Measurements from ENCODE around the gene PGAP6. TPM values are rescaled to one million over a fixed set of nuclear protein-coding genes. Genes with fewer than 3 reads are reported as not detected.
A peak's percentile ranks its signal among the peaks of the same experiment; 100 is the strongest.

PGAP6 gene
- polyA plus RNA-seq, 4 donors, result 48.1 to 76.6 (median 64.9) TPM

DNA sequence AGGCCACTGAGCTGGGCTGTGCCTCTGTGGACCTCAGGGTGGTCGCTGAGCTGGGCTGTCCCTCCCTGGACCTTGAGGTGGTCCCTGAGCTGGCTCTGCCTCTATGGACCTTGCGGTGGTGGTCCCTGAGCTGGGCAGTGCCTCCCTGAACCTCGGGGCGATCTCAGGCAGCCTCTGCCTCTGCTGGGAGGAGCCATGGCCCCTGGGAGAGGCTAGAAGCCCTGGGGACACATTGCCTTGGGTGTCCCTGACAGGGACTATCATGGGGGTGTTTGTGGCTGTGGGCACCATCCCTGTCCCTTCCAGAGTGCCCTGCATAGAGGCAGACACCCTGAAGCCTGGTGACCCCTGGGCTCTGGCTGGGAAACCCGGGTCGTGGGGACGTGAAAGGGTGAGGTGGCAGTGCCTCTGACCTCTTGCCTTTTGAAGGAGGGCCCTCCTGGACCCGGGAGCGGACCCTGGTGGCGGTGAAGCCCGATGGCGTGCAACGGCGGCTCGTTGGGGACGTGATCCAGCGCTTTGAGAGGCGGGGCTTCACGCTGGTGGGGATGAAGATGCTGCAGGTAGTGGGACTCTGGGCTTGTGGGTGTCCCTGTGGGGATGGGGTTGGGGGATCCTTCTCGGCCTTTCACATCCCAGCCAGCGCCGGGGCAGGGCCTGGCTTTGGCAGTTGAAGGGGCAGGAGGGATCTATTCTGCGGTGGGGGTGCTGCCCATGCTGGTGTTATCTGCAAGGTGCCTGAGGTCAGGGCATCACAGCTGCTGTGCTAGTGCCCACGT, 17.0 kb upstream of the PGAP6 start:
- Histone ChIP-seq H3K4me1 (ENCODE audit: control insufficient read depth in 3 of 3, insufficient read depth in 2 of 3, low read depth in 1 of 3, low read length in 2 of 3) (peaks cover 0 to 28% (median 7%) of the 10 kb centered on the region in 3 donors), H3K36me3 (ENCODE audit: control insufficient read depth in 3 of 3, insufficient read depth in 2 of 3, low read depth in 1 of 3, low read length in 3 of 3) (peaks cover 0 to 36% (median 0%) of the 10 kb centered on the region in 3 donors), H3K4me3 (ENCODE audit: low read depth in 1 of 3, low read length in 3 of 3) (no peak overlapping the region), H3K27me3 (ENCODE audit: control insufficient read depth in 3 of 3, insufficient read depth in 3 of 3, low read length in 3 of 3) (no peaks in the 10 kb centered on the region), H3K9me3 (ENCODE audit: control insufficient read depth in 2 of 2, insufficient read depth in 1 of 2, low read depth in 1 of 2, low read length in 1 of 2) (no peaks in the 10 kb centered on the region), H3K27ac (ENCODE audit: low read depth in 1 of 3, low read length in 2 of 3) (peak overlapping the region in 1 of 3 donors; percentile 27)
- DNase-seq (no peak), FAIRE-seq (no peak)
- WGBS, 3 donors, result 79 to 82% (median 81%) methylated on average over 23 to 24 of the region's 24 CpGs

DNA sequence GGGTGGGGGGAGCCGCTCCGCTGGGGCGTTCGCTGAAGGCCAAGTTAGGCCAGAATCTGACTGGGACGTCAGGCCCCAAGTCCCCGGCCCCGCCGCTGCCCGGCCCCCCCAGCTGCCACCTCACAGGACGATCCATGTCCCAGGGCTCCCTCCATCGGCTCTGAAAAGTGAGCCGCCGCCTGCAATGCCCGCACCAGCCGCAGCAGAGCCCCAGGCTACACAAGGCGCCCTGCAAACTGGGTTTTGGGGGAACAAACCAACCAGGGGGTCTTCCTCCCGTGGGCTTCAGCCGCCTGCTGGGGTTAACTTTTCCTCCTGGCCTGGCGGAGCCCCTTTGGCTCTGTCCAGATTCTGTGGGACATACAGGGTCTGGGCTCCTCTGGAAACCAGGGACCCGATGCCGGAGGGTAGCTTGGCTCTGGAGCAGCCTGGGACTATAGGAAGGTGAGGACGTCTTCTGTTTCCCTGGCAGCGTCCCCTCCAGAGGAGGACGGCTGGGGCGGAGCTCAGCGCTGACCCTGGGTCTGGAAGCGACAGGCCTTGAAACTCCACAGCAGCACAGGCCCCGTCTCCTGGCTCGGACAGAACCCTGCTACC, 16.1 kb upstream of the PGAP6 start:
- Histone ChIP-seq H3K27me3 (ENCODE audit: control insufficient read depth in 3 of 3, insufficient read depth in 3 of 3, low read length in 3 of 3) (no peaks in the 10 kb centered on the region), H3K9me3 (ENCODE audit: control insufficient read depth in 2 of 2, insufficient read depth in 1 of 2, low read depth in 1 of 2, low read length in 1 of 2) (no peaks in the 10 kb centered on the region), H3K4me1 (ENCODE audit: control insufficient read depth in 3 of 3, insufficient read depth in 2 of 3, low read depth in 1 of 3, low read length in 2 of 3) (peaks cover 0 to 20% (median 7%) of the 10 kb centered on the region in 3 donors), H3K4me3 (ENCODE audit: low read depth in 1 of 3, low read length in 3 of 3) (peak overlapping the region in 1 of 3 donors; percentile 22), H3K27ac (ENCODE audit: low read depth in 1 of 3, low read length in 2 of 3) (peak overlapping the region in 1 of 3 donors; percentile 61), H3K36me3 (ENCODE audit: control insufficient read depth in 3 of 3, insufficient read depth in 2 of 3, low read depth in 1 of 3, low read length in 3 of 3) (peaks cover 0 to 30% (median 0%) of the 10 kb centered on the region in 3 donors)
- 33 to 39% (median 38%) methylated on average over 19 to 29 of the region's 29 CpGs for WGBS, 3 donors
- DNase-seq, result peak; percentile 55 to 80
- FAIRE-seq, result no peak

DNA sequence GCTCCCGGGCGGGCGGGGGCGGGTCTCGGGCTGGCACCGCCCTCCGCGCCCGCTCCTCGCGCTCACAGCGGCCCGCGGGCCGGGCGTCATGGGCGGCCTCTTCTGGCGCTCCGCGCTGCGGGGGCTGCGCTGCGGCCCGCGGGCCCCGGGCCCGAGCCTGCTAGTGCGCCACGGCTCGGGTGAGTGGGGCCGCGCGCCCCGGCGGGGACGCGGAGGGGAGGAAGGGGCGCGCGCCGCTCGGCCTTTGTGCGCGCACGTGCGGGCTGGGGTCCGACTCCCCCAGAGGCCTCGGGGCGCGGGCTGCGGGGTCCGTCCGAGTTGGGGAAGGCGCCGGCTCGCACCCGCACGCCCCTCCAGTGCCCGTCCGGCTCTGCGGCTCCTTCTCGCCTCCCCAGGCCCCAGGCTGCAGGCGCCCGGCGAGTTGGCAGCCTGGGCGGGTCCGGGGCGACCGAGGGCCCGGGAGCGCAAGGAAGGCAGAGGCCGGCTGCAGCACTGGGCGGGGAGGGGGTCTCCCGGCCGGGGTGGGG, 15.4 kb upstream of the PGAP6 start, which contains the start of gene NME4:
TSS of gene NME4 (plus strand) at position 65 of the 527 bp plus-strand sequence. CDS start at position 89, 24 bp downstream.
- DNase-seq, result peak in 1 of 2 donors; percentile 65
- Histone ChIP-seq H3K27ac (ENCODE audit: low read depth in 1 of 3, low read length in 2 of 3) (peak within 1 kb of the TSS in 2 of 3 donors; percentile 50 to 61), H3K9me3 (ENCODE audit: control insufficient read depth in 2 of 2, insufficient read depth in 1 of 2, low read depth in 1 of 2, low read length in 1 of 2) (no peaks in the 10 kb centered on the region), H3K4me3 (ENCODE audit: low read depth in 1 of 3, low read length in 3 of 3) (peak within 1 kb of the TSS; percentile 50 to 58 (median 56)), H3K27me3 (ENCODE audit: control insufficient read depth in 3 of 3, insufficient read depth in 3 of 3, low read length in 3 of 3) (no peaks in the 10 kb centered on the region), H3K4me1 (ENCODE audit: control insufficient read depth in 3 of 3, insufficient read depth in 2 of 3, low read depth in 1 of 3, low read length in 2 of 3) (peaks cover 0 to 20% (median 7%) of the 10 kb centered on the region in 3 donors), H3K36me3 (ENCODE audit: control insufficient read depth in 3 of 3, insufficient read depth in 2 of 3, low read depth in 1 of 3, low read length in 3 of 3) (peaks cover 0 to 30% (median 0%) of the 10 kb centered on the region in 3 donors)
- no peak for FAIRE-seq
- WGBS, 3 donors, result 0 to 1% (median 0%) methylated on average over 34 to 75 of the region's 75 CpGs

DNA sequence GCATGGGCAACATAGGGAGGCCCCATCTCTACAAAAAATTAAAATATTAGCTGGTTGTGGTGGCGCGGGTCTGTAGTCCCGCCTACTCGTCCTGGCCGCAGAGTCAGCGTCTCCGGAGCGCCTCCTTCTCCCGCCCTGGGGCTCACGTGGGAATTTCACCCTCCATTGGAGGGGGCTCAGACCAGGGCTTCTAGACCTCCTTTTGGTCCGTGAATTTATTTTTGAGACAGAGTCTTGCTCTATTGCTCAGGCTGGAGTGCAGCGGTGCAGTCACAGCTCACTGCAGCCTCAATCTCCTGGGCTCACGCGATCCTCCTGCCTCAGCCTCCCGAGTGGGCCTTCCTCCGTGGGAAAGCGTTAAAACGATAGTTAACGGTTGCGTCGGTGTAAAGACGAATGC, 14.8 kb upstream of the PGAP6 start:
- WGBS, 3 donors, result 3 to 9% (median 6%) methylated on average over 22 of the region's 22 CpGs
- Histone ChIP-seq H3K4me1 (ENCODE audit: control insufficient read depth in 3 of 3, insufficient read depth in 2 of 3, low read depth in 1 of 3, low read length in 2 of 3) (peaks cover 0 to 20% (median 7%) of the 10 kb centered on the region in 3 donors), H3K4me3 (ENCODE audit: low read depth in 1 of 3, low read length in 3 of 3) (peak overlapping the region; percentile 50 to 58 (median 56)), H3K27me3 (ENCODE audit: control insufficient read depth in 3 of 3, insufficient read depth in 3 of 3, low read length in 3 of 3) (no peaks in the 10 kb centered on the region), H3K27ac (ENCODE audit: low read depth in 1 of 3, low read length in 2 of 3) (peak overlapping the region in 1 of 3 donors; percentile 48), H3K9me3 (ENCODE audit: control insufficient read depth in 2 of 2, insufficient read depth in 1 of 2, low read depth in 1 of 2, low read length in 1 of 2) (peaks cover 0 to 5% of the 10 kb centered on the region in 2 donors), H3K36me3 (ENCODE audit: control insufficient read depth in 3 of 3, insufficient read depth in 2 of 3, low read depth in 1 of 3, low read length in 3 of 3) (peaks cover 0 to 36% (median 0%) of the 10 kb centered on the region in 3 donors)
- peak in 1 of 2 donors; percentile 55 for DNase-seq
- FAIRE-seq, result no peak

DNA sequence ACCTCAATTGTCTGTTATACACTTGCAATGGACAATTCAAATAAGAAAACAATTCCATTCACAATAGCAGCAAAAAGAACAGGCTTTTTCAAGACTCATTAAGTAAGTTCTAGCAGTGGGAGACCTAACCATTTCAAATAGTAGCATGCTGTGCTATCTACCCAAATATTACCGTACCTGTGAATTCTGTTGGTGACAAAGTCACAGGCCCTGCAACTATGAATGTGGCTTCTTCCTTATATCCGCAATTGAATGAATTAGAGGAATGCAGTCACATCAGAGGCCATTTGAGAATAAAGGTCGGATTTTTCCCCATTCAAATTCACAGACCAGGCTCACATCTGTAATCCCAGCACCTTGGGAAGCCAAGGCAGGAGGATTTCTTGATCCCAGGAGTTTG, 14.4 kb upstream of the PGAP6 start:
- no peak for DNase-seq
- WGBS, 3 donors, result 27 to 42% (median 40%) methylated on average over 3 of the region's 3 CpGs
- no peak overlapping the region for H3K27ac ChIP-seq (ENCODE audit: low read depth in 1 of 3, low read length in 2 of 3)
- peaks cover 0 to 20% (median 7%) of the 10 kb centered on the region in 3 donors for H3K4me1 ChIP-seq (ENCODE audit: control insufficient read depth in 3 of 3, insufficient read depth in 2 of 3, low read depth in 1 of 3, low read length in 2 of 3)
- H3K9me3 ChIP-seq (ENCODE audit: control insufficient read depth in 2 of 2, insufficient read depth in 1 of 2, low read depth in 1 of 2, low read length in 1 of 2), result peaks cover 0 to 6% of the 10 kb centered on the region in 2 donors
- peaks cover 0 to 37% (median 0%) of the 10 kb centered on the region in 3 donors for H3K36me3 ChIP-seq (ENCODE audit: control insufficient read depth in 3 of 3, insufficient read depth in 2 of 3, low read depth in 1 of 3, low read length in 3 of 3)
- H3K4me3 ChIP-seq (ENCODE audit: low read depth in 1 of 3, low read length in 3 of 3), result peak overlapping the region in 1 of 3 donors; percentile 56
- no peak for FAIRE-seq
- H3K27me3 ChIP-seq (ENCODE audit: control insufficient read depth in 3 of 3, insufficient read depth in 3 of 3, low read length in 3 of 3), result no peaks in the 10 kb centered on the region

DNA sequence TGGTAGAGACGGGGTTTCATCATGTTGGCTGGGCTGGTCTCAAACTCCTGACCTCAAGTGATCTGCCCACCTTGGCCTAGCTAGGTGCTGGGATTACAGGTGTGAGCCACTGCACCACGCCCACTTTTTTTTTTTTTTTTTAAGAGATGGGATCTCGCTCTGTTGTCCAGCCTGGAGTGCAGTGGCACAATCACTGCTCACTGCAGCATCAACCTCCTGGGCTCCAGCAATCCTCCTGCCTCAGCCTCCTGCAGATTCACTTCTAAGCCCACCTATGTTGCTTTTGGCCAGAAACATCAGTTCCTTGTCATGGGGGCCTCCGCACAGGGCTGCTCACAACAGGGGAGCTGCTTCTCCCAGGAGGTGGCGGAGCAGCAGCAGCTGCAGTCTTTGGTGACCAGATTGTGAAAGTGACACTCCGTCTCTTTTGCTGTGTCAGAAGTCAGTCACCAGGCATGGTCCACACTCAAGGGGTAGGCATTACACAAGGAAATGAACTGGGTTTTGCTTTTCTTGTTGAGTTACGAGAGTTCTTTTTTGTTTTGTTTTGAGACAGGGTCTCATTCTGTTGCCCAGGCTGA, 10.8 kb upstream of the PGAP6 start:
- 79 to 93% (median 92%) methylated on average over 7 of the region's 7 CpGs for WGBS, 3 donors
- Histone ChIP-seq H3K4me3 (ENCODE audit: low read depth in 1 of 3, low read length in 3 of 3) (no peak overlapping the region), H3K27ac (ENCODE audit: low read depth in 1 of 3, low read length in 2 of 3) (peak overlapping the region in 1 of 3 donors; percentile 30), H3K27me3 (ENCODE audit: control insufficient read depth in 3 of 3, insufficient read depth in 3 of 3, low read length in 3 of 3) (no peaks in the 10 kb centered on the region), H3K36me3 (ENCODE audit: control insufficient read depth in 3 of 3, insufficient read depth in 2 of 3, low read depth in 1 of 3, low read length in 3 of 3) (peaks cover 0 to 7% (median 0%) of the 10 kb centered on the region in 3 donors), H3K9me3 (ENCODE audit: control insufficient read depth in 2 of 2, insufficient read depth in 1 of 2, low read depth in 1 of 2, low read length in 1 of 2) (peaks cover 0 to 6% of the 10 kb centered on the region in 2 donors), H3K4me1 (ENCODE audit: control insufficient read depth in 3 of 3, insufficient read depth in 2 of 3, low read depth in 1 of 3, low read length in 2 of 3) (peaks cover 0 to 25% (median 3%) of the 10 kb centered on the region in 3 donors)
- DNase-seq (no peak), FAIRE-seq (no peak)

DNA sequence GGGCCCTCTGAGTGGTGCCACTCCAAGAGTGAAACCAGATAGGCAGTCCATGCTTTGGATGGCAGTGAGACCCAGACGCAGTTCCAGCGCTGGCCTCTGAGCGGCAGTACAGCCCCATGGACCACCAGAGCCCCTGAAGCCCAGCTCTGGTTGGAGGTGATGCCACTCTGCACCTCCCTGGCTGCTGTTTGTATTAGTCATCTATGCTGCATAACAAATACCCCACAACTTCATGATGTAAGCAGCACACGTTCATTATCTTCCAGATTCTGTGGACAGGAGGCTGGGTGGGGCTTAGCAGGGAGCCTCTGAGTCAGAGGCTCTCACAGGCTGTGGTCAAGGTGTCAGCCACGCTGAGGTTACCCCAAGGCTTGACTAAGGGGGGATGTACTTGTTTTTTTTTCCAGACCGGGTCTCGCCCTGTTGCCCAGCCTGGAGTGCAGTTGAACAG, 10.1 kb upstream of the PGAP6 start:
- FAIRE-seq, result no peak
- Histone ChIP-seq H3K27me3 (ENCODE audit: control insufficient read depth in 3 of 3, insufficient read depth in 3 of 3, low read length in 3 of 3) (no peaks in the 10 kb centered on the region), H3K9me3 (ENCODE audit: control insufficient read depth in 2 of 2, insufficient read depth in 1 of 2, low read depth in 1 of 2, low read length in 1 of 2) (peaks cover 0 to 6% of the 10 kb centered on the region in 2 donors), H3K4me3 (ENCODE audit: low read depth in 1 of 3, low read length in 3 of 3) (no peak overlapping the region), H3K36me3 (ENCODE audit: control insufficient read depth in 3 of 3, insufficient read depth in 2 of 3, low read depth in 1 of 3, low read length in 3 of 3) (peaks cover 0 to 8% (median 0%) of the 10 kb centered on the region in 3 donors), H3K27ac (ENCODE audit: low read depth in 1 of 3, low read length in 2 of 3) (no peak overlapping the region), H3K4me1 (ENCODE audit: control insufficient read depth in 3 of 3, insufficient read depth in 2 of 3, low read depth in 1 of 3, low read length in 2 of 3) (peaks cover 0 to 31% (median 3%) of the 10 kb centered on the region in 3 donors)
- 59 to 71% (median 63%) methylated on average over 7 of the region's 7 CpGs for WGBS, 3 donors
- DNase-seq, result peak; percentile 49 to 59

DNA sequence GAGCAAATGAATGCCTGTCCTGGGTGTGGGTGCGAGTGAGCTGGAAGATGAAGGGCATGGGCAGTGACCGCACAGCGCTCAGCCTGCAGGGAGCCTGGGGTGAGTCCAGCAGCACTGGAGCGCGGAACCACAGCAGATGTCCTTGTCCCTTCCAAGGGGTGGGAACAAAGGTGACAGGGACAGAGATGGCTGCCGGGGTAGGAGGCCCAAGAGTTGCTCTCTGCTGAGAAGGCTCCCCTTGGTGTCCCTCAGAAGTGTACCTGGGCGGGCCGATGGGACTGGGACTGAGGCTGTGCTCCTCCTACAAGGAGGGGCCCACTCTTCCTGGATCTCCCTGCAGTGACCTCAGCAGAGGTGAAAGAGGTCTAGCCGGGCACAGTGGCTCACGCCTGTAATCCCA, 7.6 kb upstream of the PGAP6 start:
- WGBS, 3 donors, result 84 to 85% (median 85%) methylated on average over 10 of the region's 10 CpGs
- peaks cover 0 to 13% (median 0%) of the 10 kb centered on the region in 3 donors for H3K36me3 ChIP-seq (ENCODE audit: control insufficient read depth in 3 of 3, insufficient read depth in 2 of 3, low read depth in 1 of 3, low read length in 3 of 3)
- FAIRE-seq, result no peak
- peak overlapping the region in 1 of 3 donors; percentile 52 for H3K27ac ChIP-seq (ENCODE audit: low read depth in 1 of 3, low read length in 2 of 3)
- H3K4me3 ChIP-seq (ENCODE audit: low read depth in 1 of 3, low read length in 3 of 3), result no peak overlapping the region
- H3K9me3 ChIP-seq (ENCODE audit: control insufficient read depth in 2 of 2, insufficient read depth in 1 of 2, low read depth in 1 of 2, low read length in 1 of 2), result peaks cover 0 to 6% of the 10 kb centered on the region in 2 donors
- no peaks in the 10 kb centered on the region for H3K27me3 ChIP-seq (ENCODE audit: control insufficient read depth in 3 of 3, insufficient read depth in 3 of 3, low read length in 3 of 3)
- no peak for DNase-seq
- H3K4me1 ChIP-seq (ENCODE audit: control insufficient read depth in 3 of 3, insufficient read depth in 2 of 3, low read depth in 1 of 3, low read length in 2 of 3), result peaks cover 0 to 24% (median 0%) of the 10 kb centered on the region in 3 donors

All from small intestine (tissue), 7 donors.